Measurements from ENCODE around the gene CRISPLD2.

CRISPLD2 gene

DNA sequence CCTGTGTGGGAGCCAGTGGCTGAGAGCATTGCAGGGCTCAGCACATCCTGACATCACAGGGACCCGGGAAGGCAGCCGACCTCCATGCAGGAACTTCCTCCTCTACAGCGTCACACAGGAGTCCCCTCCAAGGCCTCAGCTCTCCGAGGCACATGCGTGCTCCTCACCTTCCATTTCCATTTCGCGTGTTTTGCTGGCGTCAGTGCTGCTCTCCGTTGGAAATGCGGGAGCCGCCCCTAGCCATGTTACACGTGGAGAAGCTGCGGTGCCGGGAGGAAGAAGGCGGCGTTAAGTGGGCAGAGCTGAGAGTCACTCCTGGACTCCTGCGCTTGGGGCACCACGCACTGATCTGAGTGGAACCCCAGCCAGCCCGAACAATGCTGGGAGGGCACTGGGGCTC, 25.2 kb upstream of the CRISPLD2 start:
- DNase-seq (ENCODE audit: extremely low spot score): no peak
- TF ChIP-seq, protein P1, sequence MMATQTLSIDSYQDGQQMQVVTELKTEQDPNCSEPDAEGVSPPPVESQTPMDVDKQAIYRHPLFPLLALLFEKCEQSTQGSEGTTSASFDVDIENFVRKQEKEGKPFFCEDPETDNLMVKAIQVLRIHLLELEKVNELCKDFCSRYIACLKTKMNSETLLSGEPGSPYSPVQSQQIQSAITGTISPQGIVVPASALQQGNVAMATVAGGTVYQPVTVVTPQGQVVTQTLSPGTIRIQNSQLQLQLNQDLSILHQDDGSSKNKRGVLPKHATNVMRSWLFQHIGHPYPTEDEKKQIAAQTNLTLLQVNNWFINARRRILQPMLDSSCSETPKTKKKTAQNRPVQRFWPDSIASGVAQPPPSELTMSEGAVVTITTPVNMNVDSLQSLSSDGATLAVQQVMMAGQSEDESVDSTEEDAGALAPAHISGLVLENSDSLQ (IDR thresholded peaks at IDR 0.05): no peak
- TF ChIP-seq NFRKB (IDR thresholded peaks at IDR 0.05) (no peak), SUZ12 (IDR thresholded peaks at IDR 0.05) (no peak), SP1 (IDR thresholded peaks at IDR 0.05) (no peak), TARDBP (IDR thresholded peaks at IDR 0.05) (no peak), FOXK2 (IDR thresholded peaks at IDR 0.05) (no peak), CTBP1 (IDR thresholded peaks at IDR 0.05; ENCODE audit: borderline replicate concordance) (no peak), ZNF384 (IDR thresholded peaks at IDR 0.05) (no peak)
- CTCF ChIA-PET: no interaction called here
- POLR2A ChIA-PET: no interaction called here

DNA sequence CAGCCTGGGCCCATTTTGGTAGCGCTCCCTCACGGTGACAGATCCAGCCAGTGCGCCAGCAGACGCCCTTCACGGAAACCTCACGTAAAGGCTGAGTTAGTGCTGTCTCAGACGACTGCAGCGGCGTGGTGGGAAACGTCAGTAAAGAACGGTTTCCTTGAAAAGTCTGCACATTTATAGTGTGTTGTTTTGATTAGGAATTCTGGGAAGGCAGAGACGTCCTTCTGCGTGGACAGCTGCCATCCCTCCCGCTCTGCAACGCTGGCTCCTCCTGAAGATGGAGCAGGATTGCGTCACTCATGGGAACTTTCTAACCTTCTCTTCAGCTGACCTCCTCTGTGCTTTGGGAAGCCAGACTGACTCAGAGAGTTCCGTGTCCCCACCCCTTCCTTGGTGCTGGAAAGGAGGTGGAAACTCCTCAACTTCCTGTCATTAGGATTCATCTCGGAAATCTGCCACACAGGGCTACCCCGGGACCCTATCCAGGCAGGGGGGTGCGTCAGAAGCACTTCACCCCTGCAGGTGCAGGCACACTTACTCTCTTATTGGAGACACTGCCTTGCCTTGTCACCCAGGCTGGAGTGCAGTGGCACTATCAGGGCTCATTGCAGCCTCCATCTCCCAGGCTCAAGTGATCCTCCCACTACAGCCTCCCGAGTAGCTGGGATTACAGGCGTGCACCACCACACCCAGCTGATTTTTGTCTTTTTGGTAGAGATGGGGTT, 24.3 kb upstream of the CRISPLD2 start:
- TF ChIP-seq NFRKB (IDR thresholded peaks at IDR 0.05): no peak
- no peak for TF ChIP-seq SUZ12 (IDR thresholded peaks at IDR 0.05)
- TF ChIP-seq FOXK2 (IDR thresholded peaks at IDR 0.05): no peak
- TF ChIP-seq BHLHE40 (IDR thresholded peaks at IDR 0.05; ENCODE audit: borderline replicate concordance): no peak
- no peak for TF ChIP-seq LEF1 (IDR thresholded peaks at IDR 0.05; ENCODE audit: borderline replicate concordance)
- TF ChIP-seq CTBP1 (IDR thresholded peaks at IDR 0.05; ENCODE audit: borderline replicate concordance): no peak
- TF ChIP-seq, protein P1 (IDR thresholded peaks at IDR 0.05): no peak
- TF ChIP-seq FOXM1 (IDR thresholded peaks at IDR 0.05; ENCODE audit: borderline replicate concordance): no peak
- TF ChIP-seq L3MBTL2 (conservative IDR thresholded peaks at IDR 0.05): no peak
- ChIA-PET POLR2A (no interaction called here), CTCF (no interaction called here)
- DNase-seq (ENCODE audit: extremely low spot score): no peak

DNA sequence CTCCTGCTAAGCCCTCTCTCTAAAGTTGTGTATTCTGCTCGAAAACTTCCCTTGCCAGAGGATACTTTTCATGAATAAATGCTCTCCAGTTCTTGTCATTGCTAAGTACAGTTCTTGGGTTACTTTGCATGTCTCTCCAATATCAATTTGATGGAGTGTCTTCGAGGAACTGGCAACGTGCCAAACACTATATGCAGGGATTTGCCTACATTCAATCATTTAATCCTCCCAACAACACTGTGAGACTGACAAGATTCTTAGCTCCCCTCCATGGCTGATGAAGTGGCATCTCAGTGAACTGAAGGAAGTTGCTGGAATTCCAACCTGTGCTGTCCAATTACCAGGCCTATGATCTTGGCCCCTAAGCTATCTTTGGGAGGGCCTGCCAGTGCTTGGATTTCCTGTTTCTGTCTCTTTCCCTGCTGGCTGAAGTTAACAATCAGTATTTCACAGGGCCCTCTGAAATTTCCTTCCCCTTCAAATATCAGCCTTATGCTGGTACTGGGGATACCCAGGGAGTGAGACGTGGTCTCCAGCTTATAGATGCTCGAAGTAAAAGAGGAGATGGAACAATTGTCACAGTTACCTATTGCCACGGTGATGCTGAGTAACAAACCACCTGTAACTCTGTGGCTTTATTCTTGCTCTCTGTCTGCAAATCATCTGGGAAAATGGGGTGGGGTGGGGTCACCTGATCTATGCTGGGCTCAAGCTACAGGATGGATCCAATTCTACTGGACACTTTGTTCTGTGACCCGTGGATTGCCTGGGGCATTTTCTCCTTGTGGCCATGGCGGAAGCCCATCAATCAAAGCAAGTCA, 19.4 kb upstream of the CRISPLD2 start:
- CTCF ChIA-PET: no interaction called here
- POLR2A ChIA-PET: no interaction called here
- no peak for TF ChIP-seq CTBP1 (IDR thresholded peaks at IDR 0.05; ENCODE audit: borderline replicate concordance)
- TF ChIP-seq L3MBTL2 (conservative IDR thresholded peaks at IDR 0.05): no peak
- TF ChIP-seq SUZ12 (IDR thresholded peaks at IDR 0.05): no peak
- no peak for TF ChIP-seq FOXM1 (IDR thresholded peaks at IDR 0.05; ENCODE audit: borderline replicate concordance)
- no peak for TF ChIP-seq HDGF (IDR thresholded peaks at IDR 0.05; ENCODE audit: borderline replicate concordance)
- no peak for TF ChIP-seq FOXA1 (IDR thresholded peaks at IDR 0.05)
- no peak for TF ChIP-seq NFRKB (IDR thresholded peaks at IDR 0.05)
- TF ChIP-seq SP1 (IDR thresholded peaks at IDR 0.05): no peak
- TF ChIP-seq, protein P1 (IDR thresholded peaks at IDR 0.05): no peak
- no peak for TF ChIP-seq FOXK2 (IDR thresholded peaks at IDR 0.05)
- TF ChIP-seq ARNT (IDR thresholded peaks at IDR 0.05): no peak
- TF ChIP-seq ELF4 (IDR thresholded peaks at IDR 0.05): no peak
- no peak for TF ChIP-seq LEF1 (IDR thresholded peaks at IDR 0.05; ENCODE audit: borderline replicate concordance)
- TF ChIP-seq BHLHE40 (IDR thresholded peaks at IDR 0.05; ENCODE audit: borderline replicate concordance): no peak
- no peak for DNase-seq (ENCODE audit: extremely low spot score)

DNA sequence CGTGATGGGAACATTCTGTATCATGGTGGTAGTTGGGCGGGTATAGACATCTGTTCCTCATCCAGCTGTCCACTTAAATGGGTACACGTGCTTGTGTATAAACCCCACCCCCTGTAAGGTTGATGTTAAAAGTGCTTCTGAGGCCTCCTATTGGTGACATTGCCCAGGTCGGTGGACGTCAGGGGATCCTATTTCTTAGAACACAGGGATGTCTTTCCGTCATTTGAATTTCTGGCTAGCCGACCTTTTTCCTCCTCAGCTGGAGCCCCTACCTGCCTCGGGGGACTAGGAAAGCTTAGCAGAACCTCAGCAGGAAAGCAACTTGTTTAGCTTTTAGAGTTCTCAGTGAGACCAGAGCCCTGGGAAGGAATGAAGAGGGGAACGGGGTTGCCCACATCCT, 16.6 kb upstream of the CRISPLD2 start:
- TF ChIP-seq HDGF (IDR thresholded peaks at IDR 0.05; ENCODE audit: borderline replicate concordance): no peak
- no peak for TF ChIP-seq SUZ12 (IDR thresholded peaks at IDR 0.05)
- no peak for TF ChIP-seq TARDBP (IDR thresholded peaks at IDR 0.05)
- no peak for TF ChIP-seq FOXM1 (IDR thresholded peaks at IDR 0.05; ENCODE audit: borderline replicate concordance)
- no peak for TF ChIP-seq LEF1 (IDR thresholded peaks at IDR 0.05; ENCODE audit: borderline replicate concordance)
- no peak for TF ChIP-seq CTBP1 (IDR thresholded peaks at IDR 0.05; ENCODE audit: borderline replicate concordance)
- TF ChIP-seq, protein P1 (IDR thresholded peaks at IDR 0.05): no peak
- no peak for TF ChIP-seq SP1 (IDR thresholded peaks at IDR 0.05)
- TF ChIP-seq FOXK2 (IDR thresholded peaks at IDR 0.05): no peak
- TF ChIP-seq NFRKB (IDR thresholded peaks at IDR 0.05): no peak
- no peak for TF ChIP-seq ARNT (IDR thresholded peaks at IDR 0.05)
- no peak for TF ChIP-seq L3MBTL2 (conservative IDR thresholded peaks at IDR 0.05)
- no peak for TF ChIP-seq ELF4 (IDR thresholded peaks at IDR 0.05)
- no peak for TF ChIP-seq BHLHE40 (IDR thresholded peaks at IDR 0.05; ENCODE audit: borderline replicate concordance)
- no peak for TF ChIP-seq ZNF384 (IDR thresholded peaks at IDR 0.05)
- no peak for TF ChIP-seq FOXA1 (IDR thresholded peaks at IDR 0.05)
- ChIA-PET CTCF (no interaction called here), POLR2A (no interaction called here)
- no peak for DNase-seq (ENCODE audit: extremely low spot score)

DNA sequence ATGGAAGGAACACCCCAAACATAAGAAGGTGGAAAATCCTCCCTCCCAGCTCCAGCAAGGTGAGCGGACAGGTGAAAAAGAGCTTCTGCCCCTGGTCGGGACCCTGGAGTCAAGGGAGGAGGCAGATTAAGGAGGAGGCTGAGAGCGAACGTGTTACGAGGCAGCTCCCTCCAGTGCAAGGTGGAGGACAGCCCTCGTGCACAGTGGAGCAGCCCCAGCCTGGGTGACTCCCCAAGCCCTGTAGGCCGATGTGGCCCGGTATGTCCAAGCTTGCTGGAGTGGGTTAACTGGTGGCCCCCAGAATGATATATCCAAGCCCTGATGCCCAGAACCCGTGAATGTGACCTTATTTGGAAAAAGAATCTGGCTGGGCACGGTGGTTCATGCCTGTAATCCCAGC, 15.5 kb upstream of the CRISPLD2 start:
- CTCF ChIA-PET: interaction anchor here (0.7 kb wide), 1 partner anchor 124 kb away, joined by 3 read pairs; no protein-coding TSS in a partner anchor
- no peak for DNase-seq (ENCODE audit: extremely low spot score)
- POLR2A ChIA-PET: no interaction called here
- TF ChIP-seq SUZ12 (IDR thresholded peaks at IDR 0.05) (no peak), ARNT (IDR thresholded peaks at IDR 0.05) (no peak), L3MBTL2 (conservative IDR thresholded peaks at IDR 0.05) (no peak), TARDBP (IDR thresholded peaks at IDR 0.05) (no peak), ELF4 (IDR thresholded peaks at IDR 0.05) (no peak), NFRKB (IDR thresholded peaks at IDR 0.05) (no peak), LEF1 (IDR thresholded peaks at IDR 0.05; ENCODE audit: borderline replicate concordance) (no peak), SP1 (IDR thresholded peaks at IDR 0.05) (no peak), BHLHE40 (IDR thresholded peaks at IDR 0.05; ENCODE audit: borderline replicate concordance) (no peak), FOXM1 (IDR thresholded peaks at IDR 0.05; ENCODE audit: borderline replicate concordance) (no peak), ZNF384 (IDR thresholded peaks at IDR 0.05) (no peak), FOXA1 (IDR thresholded peaks at IDR 0.05) (no peak), CTBP1 (IDR thresholded peaks at IDR 0.05; ENCODE audit: borderline replicate concordance) (no peak), FOXK2 (IDR thresholded peaks at IDR 0.05) (no peak), HDGF (IDR thresholded peaks at IDR 0.05; ENCODE audit: borderline replicate concordance) (no peak)
- TF ChIP-seq, protein P1 (IDR thresholded peaks at IDR 0.05): no peak
